ENCODE results near the gene PARP16. TPM values are rescaled to one million over a fixed set of nuclear protein-coding genes. Genes with fewer than 3 reads are reported as not detected.

Gene PARP16
- total RNA-seq, 4 donors from 2014 or later = 5.7 to 8.6 (median 6.3) TPM

DNA sequence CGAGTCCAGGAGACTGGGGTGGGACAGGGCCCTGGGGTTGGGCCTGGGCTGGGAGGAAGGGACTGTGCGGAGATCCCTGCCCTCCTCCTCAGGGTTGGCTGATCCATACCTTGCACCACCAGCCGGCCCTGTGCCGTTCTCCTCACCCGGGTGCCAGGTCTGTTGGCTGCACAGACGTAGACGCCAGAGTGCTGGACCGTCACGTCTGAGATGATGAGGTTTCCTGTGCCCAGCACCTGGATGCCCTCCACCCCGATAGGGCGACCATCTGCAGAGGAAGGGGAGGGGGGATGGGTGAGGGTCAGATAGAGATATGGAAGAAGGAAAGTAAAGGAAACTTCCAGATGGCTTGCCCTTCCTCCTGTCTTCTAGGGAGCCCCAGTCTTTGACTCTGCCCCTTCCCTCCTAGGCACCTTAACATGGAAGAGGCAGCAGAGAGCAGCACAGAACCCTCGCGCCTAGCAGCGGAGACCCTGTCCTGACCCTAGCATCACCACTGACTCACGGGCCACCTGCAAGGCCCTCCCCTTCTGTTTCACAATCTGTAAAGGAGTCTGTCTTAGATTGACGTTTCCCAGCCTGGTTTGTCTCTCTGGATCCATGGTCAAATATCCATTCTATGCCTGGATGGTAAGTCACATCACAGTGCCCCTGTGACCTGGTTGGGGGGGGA is 46.6 kb upstream of the PARP16 start:
- Histone ChIP-seq H3K27me3 (peaks cover 0 to 41% (median 0%) of the 10 kb centered on the region in 4 donors), H3K4me1 (no peaks in the 10 kb centered on the region), H3K4me3 (no peak overlapping the region), H3K9me3 (no peaks in the 10 kb centered on the region), H3K36me3 (no peaks in the 10 kb centered on the region), H3K27ac (no peak overlapping the region)
- WGBS, 2 donors = 70 to 75% methylated on average over 5 to 7 of the region's 16 CpGs
- TF ChIP-seq, protein P1, sequence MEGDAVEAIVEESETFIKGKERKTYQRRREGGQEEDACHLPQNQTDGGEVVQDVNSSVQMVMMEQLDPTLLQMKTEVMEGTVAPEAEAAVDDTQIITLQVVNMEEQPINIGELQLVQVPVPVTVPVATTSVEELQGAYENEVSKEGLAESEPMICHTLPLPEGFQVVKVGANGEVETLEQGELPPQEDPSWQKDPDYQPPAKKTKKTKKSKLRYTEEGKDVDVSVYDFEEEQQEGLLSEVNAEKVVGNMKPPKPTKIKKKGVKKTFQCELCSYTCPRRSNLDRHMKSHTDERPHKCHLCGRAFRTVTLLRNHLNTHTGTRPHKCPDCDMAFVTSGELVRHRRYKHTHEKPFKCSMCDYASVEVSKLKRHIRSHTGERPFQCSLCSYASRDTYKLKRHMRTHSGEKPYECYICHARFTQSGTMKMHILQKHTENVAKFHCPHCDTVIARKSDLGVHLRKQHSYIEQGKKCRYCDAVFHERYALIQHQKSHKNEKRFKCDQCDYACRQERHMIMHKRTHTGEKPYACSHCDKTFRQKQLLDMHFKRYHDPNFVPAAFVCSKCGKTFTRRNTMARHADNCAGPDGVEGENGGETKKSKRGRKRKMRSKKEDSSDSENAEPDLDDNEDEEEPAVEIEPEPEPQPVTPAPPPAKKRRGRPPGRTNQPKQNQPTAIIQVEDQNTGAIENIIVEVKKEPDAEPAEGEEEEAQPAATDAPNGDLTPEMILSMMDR (IDR thresholded peaks at IDR 0.05) = no peak
- TF ChIP-seq POLR2A (IDR thresholded peaks at IDR 0.05) = no peak
- intact Hi-C loops (cut with DNase I) = no loop called here
- no peak for DNase-seq

DNA sequence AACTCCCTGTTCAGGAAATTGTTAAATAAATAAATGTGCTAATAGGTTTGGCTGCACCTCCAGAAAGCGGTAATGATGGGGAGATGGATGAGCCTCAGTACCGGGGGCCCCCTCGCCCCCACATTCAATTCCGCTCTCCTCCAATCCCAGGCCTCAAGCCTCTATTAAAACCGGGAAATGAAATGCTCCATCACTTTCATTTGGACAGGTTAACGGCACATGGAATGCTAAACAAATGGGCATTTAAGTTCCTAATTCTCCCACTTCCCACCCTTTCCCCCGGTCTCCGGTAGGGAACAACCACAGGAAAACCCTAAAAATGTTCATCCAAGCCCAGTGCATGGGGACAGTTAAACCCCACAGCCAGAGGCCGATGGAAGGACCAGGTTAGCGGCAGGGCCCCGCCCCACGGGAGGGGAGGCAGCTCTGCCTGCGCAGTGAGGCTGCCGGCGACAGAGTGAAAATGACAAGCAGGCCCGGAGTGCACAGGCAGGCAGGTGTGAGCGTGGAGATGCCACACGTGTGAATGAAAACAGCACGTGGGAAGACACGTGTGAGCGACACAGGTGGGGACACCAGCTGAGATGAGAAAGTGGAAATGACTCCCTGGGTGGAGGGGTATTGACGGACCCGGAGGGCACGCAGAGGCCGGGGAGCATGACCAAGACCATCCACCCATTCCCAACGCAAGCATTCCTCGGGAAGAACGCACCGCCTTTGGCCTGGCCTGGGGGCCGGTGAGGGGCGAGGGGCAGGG is 45.9 kb upstream of the PARP16 start:
- intact Hi-C loops (cut with DNase I) = no loop called here
- no peak for DNase-seq
- 75 to 78% methylated on average over 21 to 26 of the region's 31 CpGs for WGBS, 2 donors
- H3K27me3 ChIP-seq = peaks cover 0 to 34% (median 0%) of the 10 kb centered on the region in 4 donors
- TF ChIP-seq, protein P1 (IDR thresholded peaks at IDR 0.05) = no peak
- no peak for TF ChIP-seq POLR2A (IDR thresholded peaks at IDR 0.05)
- no peak overlapping the region for H3K4me3 ChIP-seq
- no peaks in the 10 kb centered on the region for H3K36me3 ChIP-seq
- no peak overlapping the region for H3K27ac ChIP-seq
- H3K4me1 ChIP-seq = no peaks in the 10 kb centered on the region
- H3K9me3 ChIP-seq = no peaks in the 10 kb centered on the region

- TF ChIP-seq, protein P1 (IDR thresholded peaks at IDR 0.05) = no peak
- TF ChIP-seq POLR2A (IDR thresholded peaks at IDR 0.05) = no peak
- H3K27ac ChIP-seq = no peak overlapping the region
- 69 to 84% methylated on average over 3 to 6 of the region's 7 CpGs for WGBS, 2 donors
- DNase-seq = no peak
- no peaks in the 10 kb centered on the region for H3K9me3 ChIP-seq
- H3K4me1 ChIP-seq = no peaks in the 10 kb centered on the region
- H3K36me3 ChIP-seq = no peaks in the 10 kb centered on the region
- peaks cover 0 to 26% (median 0%) of the 10 kb centered on the region in 4 donors for H3K27me3 ChIP-seq
- intact Hi-C loops (cut with DNase I) = no loop called here
- H3K4me3 ChIP-seq = no peak overlapping the region
These were observed 45.1 kb upstream of the PARP16 start for GRCh38 chr15:65331811-65332210.

GRCh38 chr15:65330934-65331645 is 44.4 kb upstream of the PARP16 start:
- 90% methylated on average over 10 to 16 of the region's 22 CpGs for WGBS, 2 donors
- intact Hi-C loops (cut with DNase I) = no loop called here
- Histone ChIP-seq H3K27ac (no peak overlapping the region), H3K4me3 (no peak overlapping the region), H3K36me3 (no peaks in the 10 kb centered on the region), H3K27me3 (peaks cover 0 to 22% (median 0%) of the 10 kb centered on the region in 4 donors), H3K9me3 (no peaks in the 10 kb centered on the region), H3K4me1 (no peaks in the 10 kb centered on the region)
- TF ChIP-seq, protein P1 (IDR thresholded peaks at IDR 0.05) = no peak
- no peak for TF ChIP-seq POLR2A (IDR thresholded peaks at IDR 0.05)
- DNase-seq = no peak

Data from esophagus squamous epithelium (tissue), 5 donors.